Activated gamma-delta T cell (primary cell): Measurements from ENCODE around the gene CHCHD3.

Experiments used
- DNase-seq: peaks from one replicate; lab custom pipeline; 2025; lab: John Stamatoyannopoulos, UW

CHCHD3 gene

DNA sequence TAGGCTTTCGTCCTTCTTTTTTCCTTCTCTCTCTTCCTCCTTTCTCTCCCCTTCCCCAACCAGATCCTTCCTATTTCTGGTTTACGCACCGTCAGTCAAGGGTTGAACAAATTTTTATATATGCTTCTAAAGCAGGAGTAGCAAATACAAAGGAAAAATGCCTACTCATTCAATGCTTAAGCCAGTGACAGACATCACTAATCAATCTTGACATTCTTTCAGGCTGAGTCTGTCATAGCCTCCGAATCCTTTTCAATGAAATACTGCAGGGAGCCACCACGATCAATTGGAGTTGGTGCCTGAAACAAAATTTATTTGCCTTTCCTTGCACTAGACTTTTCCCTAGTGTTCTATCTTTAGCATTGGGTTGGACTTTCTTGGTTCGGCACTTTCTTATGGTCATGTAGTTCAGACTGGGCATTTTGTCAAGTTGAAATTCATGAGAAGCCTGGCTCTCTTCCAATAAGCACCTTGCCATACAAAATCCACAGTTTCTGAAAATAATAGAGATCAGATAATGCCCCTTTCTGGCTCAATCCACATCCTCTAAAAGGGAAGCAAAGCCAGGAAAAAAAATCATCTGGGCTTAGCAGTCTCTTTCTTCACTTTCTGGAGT is 266.1 kb downstream of the CHCHD3 start:
- DNase-seq = no peak

DNA sequence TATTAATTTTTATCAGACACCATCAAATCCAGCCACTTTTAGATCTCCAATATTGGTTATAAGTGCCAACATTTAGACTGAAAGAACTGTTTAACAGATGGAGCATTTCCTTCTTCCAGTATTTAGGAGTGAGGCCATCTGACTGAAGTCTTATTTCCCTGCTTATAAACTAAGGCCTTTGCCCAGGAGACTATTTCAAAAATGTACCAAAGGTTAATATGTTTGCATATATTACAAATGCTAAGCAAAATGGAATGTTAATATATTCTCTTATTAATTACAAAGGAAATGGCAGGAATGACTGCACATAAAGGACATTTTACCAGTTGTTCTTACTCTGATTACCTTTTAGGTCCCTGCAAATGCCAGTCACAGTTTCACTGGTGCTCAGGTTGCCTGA is 266.8 kb downstream of the CHCHD3 start:
- no peak for DNase-seq

DNA sequence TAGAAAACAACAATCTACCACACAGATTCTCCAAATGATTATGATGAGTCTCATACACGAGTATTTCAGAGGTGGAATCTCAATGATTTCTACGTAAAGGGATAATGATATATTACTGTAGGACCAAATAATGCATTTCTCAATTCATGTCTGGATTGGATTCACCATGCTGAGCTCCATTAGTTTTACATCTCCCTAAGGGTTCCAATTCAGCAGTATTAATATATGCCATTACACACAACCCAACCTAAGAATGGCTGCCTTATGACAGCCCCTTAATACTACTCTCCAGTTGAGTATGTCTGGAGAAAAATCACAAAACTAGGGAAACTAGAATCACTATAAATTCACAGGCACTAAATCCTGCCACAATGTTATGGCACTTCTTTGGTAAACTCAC is 271.3 kb downstream of the CHCHD3 start:
- DNase-seq = no peak

DNA sequence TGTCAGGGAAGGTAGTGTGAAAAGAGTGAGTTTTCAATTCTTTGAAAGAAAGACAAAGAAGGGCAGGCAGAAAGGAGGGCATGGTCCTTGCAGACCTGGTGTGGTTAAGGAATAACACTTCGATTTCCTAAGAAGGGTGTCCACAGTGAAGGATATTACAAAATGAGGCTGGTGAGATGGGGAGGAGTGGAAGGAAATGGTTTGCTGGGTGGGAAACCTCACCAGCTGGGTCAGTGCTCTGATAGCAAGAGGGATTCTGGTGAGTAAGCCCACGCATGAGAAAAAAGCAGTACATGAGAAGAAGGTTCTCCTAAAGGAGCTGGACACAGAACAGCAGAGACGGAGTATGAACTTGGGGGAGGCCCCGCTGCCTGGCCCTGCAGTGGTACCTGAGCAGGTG is 275.1 kb downstream of the CHCHD3 start:
- no peak for DNase-seq

DNA sequence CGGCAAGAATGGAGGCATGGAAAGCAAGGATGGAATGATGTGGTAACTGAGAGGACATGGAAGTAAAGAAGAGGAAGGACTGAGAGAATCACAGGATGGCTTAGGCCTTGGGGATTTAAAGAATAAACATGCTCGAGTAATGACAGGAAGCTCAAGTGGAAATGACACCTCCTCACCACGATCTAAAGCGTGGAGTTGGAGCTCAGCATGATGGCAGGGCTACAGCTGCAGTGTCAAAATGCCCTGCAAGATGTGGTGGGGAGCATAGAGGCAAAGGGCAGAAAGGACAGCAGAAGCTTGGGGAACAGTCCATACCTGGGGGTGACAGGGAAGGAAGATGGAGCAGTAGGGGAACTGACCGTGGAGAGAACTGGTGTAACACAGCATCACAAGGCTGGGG is 276.1 kb downstream of the CHCHD3 start:
- DNase-seq = no peak

DNA sequence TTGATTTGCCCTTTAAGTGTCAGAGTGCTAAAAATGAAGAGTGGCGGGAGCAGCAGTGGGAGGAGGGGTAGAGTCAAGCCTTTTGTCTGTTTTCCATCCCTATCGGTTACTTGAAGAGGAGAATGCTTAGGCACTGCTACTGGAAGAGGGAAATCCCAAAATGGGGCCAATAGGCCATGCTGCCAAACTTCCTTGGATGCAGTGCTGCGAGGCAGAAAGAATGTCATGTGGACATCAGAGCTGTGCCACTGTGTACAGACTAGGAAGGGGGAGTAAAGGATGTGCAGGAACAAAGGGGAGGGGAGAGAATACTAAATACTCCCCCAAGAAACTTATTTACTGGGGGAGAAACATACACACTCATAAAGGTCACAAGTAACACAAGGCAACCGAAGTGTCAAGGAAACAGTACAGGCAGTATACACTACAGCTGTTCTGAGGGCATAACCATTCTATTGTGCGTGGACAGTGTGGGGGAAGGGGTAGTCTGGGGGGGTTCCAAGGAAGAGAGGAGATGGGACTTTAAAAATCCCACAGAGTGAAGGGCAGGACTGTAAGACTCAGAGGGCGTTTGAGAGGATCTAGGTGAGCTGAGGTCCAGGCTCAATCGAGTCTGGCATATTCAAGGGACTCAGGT is 276.9 kb downstream of the CHCHD3 start:
- DNase-seq = no peak

DNA sequence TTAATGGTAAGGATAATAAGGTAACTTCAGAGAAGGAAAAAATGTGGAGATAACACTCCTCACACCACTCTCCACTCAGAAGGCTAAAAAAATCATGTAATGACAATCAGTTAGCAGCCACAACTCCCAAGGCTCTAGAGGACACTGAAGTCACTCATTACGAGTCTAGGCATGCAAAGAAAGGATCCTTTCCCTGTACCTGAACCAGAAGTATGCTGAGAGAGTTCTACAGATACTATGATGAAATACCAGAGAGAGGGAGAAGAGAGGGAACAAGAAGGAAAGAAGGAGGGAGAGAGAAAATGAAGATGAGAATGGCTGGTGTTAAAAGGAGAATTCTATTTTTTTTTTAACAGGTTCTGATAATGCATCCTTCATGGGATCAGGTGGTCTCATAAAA is 281.4 kb downstream of the CHCHD3 start:
- DNase-seq = no peak

DNA sequence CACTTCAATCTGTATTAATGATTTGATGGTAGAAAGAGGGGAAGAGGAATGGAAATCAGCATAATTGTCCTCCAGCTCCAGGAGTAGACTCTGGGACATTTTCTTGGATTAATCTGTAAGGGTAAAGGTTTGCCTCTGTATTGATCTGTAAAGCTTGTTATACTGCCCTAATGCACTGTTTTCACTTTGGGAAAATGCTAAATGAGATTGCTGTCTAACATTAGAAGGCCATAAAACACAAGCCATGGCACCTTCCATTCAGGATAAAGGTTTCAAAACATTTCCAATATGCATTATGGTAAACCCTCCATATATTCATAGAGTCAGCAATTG is 282.8 kb downstream of the CHCHD3 start:
- DNase-seq = no peak

DNA sequence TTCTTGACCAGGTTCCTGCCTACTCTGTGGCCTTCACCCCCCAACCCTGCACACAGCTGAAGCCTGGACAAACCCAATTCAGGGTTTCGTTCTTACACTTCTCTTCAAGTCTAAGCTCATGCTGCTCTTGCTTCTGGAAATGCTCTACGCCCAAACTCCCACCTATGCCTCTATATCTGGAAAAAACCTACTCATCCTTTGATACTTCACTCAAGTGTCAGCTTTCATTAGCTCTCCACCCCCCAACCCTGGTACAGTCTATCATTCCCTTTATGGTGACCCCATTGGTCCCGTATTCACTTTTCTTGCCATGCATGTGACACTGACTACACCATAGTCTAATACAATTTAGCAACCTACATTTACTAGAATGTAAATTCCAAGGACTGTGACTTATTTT is 284.7 kb downstream of the CHCHD3 start:
- DNase-seq = no peak

DNA sequence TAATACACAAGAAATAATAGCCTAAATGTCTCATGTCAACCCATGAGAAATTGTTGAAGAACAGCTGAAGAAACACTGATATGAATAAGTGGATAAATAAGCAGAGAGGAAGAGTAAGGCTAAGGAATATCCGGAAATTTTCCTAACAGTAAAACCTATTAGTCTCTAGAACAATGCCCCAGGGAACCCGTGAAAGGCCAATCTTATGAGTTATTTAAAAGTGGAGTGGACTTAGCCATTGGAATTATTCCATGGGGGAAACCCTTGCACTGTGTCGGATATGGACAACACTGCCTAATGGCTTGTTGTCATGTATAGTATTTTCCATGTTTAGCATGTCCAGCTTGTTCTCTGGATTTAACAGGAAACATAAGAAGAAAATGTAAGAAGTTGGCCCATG is 288.4 kb downstream of the CHCHD3 start:
- DNase-seq = no peak

DNA sequence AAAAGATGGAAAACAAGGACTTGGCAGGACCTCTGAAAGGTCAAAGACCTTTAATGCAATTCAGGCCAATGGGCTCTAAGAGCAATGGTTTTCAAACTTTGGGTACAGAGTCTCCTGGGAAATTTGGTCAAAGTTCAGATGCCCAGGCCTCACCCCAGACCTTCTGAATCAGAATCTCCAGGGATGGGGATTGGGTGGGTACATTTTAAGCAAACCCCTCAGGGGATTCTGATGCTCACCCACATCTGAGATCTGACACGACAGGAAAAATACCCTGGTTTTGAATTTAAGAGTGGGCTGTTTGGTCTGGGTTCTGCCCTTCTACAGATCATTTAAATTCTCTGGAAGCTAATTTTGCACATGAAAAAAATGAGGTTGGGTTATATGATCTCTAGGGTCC is 290.9 kb downstream of the CHCHD3 start:
- DNase-seq = no peak

DNA sequence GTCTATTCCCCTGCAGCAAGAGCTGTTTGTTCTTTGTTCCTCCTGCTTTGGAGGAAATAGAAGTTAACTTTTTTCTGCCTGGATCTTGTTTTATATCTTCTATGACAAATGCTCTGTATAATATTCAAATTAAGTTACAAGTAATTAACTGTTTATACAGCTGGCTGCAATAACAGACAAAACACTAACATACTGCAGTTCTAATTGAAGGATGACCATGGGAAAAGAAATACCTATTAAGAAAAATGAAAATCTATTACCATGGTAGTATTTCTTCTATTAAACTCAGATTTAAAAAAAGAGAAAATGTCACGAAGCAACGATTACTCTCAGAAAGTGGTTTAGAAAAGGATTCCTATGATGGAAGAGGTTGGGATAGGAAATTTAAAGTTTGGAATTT is 291.8 kb downstream of the CHCHD3 start:
- no peak for DNase-seq

DNA sequence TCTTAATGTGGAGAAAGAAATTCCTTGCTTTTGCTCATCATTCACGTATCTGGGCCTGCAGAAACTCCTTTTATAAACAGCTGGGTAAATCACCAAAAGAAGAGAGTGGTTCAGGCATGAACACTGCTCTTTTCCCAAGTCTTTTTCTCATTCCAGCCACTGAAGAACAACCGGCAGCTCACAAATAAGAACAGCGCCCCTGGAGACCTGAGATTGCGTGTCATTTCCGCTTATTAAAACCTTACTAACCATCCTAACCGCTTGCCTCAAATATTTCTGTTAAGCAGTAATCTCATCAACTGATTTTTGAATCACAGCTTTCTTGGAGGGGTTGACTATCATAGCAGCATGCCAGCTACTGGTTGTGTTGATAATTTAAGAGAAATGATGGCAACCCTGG is 292.6 kb downstream of the CHCHD3 start:
- DNase-seq = no peak

DNA sequence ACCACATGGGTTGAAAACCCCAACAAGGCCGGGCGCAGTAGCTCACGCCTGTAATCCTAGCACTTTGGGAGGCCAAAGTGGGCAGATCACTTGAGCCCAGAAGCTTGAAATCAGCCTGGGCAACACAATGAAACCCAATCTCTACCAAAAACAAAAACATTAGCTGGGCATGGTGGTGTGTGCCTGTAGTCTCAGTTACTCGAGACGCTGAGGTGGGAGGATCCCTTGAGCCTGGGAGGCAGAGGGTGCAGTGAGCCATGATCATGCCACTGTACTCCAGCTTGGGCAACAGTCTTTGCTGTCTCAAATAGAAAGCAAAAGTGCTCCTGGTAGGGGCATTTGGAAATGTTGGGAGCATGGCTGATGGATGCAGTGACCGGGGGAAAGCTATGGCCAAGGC is 296.0 kb downstream of the CHCHD3 start:
- no peak for DNase-seq

DNA sequence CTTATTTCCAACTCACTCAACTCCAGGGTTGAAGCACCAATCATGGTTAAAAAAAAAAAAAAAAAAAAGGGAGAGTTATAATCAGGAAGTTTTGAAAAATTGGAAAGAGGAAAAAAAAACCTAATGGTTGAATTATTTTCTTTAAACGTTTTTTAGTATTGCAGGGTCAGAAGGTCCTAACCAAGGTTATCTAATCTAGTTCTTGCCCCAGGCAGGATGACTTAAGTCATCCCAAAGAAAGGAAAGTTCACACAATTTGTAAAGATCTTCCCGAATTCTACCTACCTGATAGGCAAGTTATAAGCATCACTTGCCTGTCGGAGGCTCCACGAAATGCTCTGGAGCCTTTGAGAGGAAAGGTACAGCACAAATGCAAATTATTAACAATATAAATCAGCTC is 297.5 kb downstream of the CHCHD3 start:
- no peak for DNase-seq

DNA sequence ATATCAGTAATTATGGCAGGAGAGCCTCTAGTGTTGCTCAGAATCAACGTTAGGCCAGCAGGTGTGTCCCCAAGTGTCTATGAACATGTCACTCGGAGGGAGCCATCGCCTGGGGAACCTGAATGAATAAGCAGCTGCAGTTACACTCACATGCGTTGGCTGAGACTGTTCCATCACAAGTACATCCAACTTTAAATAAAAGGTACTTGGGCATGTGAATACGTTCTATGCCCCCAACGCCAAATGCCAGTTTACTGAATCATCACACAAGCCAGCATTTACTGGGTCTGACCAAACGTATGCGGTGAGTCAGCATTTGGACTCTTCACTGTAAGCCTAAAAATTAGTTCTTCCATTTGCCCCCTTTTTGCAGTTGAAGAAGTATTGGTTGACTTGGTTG is 298.1 kb downstream of the CHCHD3 start:
- DNase-seq = no peak

DNA sequence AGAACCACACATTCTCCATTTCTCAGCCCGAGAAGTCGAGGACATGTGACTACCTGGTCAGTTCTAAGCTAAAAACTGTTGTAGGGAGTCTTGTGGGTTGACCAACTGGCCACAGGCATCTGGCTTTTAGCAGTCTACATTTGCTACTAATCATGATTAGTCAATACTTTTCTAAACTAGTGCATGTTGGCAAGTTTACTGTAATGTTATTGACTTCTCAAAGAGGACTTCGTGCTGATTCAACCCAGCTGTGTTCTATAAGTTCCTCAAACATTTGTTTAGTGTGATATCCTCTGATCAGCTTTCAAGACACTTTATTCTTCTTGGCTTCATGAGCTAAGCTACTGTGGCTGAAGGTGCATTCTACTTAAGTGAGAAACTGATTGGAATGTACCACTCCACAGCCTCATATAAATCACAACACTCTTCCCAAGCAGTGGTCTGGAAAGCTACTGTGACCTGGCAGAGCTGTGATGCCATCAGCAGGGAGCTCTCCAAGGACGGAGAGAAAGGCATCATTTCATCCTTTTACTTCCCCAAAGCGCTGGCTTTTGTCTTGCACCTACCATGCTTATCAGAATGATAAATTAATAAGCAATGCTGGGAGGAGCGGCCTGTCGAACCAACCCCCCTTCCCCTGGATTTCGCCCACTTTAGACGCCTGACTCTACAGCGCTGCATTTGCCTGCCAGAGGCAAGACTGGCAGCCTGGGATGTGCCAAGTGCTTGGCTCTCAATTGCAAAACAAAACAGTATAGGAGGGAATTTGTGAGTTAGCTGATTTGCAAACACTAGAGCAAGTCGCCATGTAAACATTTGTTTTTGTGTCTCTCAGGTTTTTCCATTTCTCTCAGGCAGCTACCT is 298.9 kb downstream of the CHCHD3 start:
- no peak for DNase-seq

DNA sequence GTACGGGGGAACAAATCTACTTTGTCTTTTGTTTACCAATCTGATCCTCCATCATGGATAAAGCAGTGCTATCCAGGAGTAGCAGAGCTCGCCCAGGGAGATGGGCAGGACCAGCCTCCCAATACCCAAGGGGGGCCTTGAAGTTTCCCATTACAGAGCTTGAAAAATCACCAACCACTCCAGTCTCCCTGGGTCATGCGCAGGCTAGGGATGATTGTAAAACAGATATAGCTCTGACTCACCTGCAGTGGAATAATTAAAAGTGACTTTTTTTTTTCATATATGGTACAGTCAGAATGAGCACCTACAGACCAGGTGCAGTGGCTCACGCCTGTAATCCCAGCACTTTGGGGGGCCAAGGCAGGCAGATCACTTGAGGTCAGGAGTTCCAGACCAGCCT is 301.1 kb downstream of the CHCHD3 start:
- no peak for DNase-seq

DNA sequence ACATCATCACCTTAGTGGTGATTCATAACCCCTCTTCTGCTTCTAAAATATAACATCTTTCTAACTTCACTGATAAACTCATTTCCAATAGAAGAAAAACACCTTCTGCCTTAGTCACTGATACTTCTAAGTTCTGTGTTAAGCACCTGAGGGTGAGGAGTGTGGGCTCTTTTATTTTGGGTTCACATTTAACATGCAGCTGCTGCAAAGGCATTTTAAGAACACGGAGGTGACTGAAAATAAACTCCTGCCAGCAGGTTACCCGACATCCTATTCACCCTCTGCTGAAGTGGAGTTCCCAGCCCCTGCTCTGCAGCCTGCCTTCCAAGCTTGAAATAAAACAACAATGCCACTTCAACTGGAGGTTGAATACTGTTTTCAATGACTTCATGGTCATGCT is 302.7 kb downstream of the CHCHD3 start:
- DNase-seq = no peak

DNA sequence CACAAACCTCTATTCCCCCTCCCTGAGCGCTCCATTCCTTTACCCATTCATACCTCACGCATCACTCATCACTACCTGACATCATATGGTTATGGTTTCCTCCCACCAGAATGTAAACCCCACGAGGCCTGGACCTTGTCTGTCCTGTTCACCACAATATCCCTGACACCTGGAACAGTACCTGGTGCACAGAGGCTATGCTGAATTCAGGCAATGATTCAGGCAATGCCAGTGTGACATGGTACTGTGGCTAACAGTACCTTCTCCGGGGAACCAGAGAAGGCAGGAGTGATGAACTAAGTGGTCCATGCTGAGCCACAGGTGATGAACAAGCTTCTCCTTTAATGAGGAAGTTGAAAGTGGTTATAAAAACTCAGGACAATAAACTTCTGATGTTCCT is 303.1 kb downstream of the CHCHD3 start:
- no peak for DNase-seq

DNA sequence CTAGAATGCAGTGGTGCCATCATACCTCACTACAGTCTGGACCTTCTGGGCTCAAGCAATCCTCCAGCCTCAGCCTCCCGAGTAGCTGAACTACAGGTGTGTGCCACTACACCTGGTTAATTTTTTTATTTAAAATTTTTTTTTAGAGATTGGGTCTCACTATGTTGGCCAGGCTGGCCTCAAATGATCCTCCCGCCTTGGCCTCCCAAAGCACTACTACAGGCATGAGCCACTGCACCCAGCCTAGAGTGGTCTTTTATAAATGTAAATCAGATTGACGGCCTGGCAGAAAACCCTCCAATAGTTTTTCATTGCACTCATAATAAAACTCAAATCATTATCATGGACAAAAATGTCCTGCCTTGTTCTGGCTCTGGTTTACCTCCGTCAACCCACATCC is 303.9 kb downstream of the CHCHD3 start:
- no peak for DNase-seq

DNA sequence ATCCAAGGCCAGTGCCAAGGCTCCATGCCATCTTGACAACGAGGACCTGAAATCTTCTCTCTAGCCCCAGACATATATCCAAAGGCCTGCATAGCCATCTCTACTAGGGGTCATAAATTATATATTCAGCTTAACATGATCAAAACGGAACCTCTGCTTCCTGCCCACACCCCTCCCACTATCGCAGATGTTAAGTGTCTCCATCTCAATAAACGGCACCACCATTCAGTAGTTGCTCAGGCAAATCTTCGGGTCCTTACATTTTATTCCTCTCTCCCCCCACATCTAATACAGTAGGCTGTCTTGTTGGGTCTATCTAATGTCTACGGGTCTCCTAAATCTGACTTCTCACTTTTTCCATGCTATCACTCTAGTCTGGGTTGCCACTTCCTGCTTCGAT is 304.5 kb downstream of the CHCHD3 start:
- DNase-seq = no peak

DNA sequence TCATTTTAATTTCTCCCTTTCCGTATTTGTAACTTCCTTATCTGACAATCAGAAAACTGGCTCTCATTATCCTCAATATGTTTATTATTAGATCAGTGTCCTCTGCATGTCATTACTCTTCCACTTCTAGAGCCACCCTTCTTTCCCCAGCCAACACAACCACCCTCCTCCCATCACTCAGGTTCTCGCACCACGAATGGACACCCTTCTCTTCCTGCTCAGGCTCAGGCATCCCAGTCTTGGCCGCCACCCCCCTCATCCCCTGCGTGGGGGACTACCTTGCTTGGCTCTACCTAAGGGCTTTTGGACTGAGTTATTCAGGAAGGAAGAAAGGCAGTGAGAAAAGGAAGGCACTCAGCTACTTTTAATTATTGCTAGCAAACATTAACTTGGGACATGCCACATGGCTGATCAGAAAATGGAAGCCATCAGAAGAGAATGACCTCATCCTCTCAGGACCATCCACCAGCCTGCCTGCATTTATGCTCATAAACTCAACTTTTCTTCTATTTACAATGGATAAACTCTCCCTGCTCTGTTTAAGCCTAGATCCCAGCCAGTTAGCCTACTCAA is 305.8 kb downstream of the CHCHD3 start:
- no peak for DNase-seq
